ENCODE results near the gene ACAP1. TPM values are rescaled to one million over a fixed set of nuclear protein-coding genes. Genes with fewer than 3 reads are reported as not detected.

Gene ACAP1
- total RNA-seq, 1 donor from 2014 or later, result 23.2 TPM

- DNase-seq (no peak), ATAC-seq (no peak)
- H3K36me3 ChIP-seq, result peaks cover 48% of the 10 kb centered on the region
- peaks cover 10% of the 10 kb centered on the region for H3K4me1 ChIP-seq
- no peaks in the 10 kb centered on the region for H3K27me3 ChIP-seq
- no peak overlapping the region for H3K4me3 ChIP-seq
- no peaks in the 10 kb centered on the region for H3K9me3 ChIP-seq
- TF ChIP-seq CTCF (IDR thresholded peaks at IDR 0.05), result no peak
- intact Hi-C loops (cut with DNase I), result no loop called here
- H3K27ac ChIP-seq, result no peak overlapping the region
Measured at GRCh38 chr17:7324438-7324779, 11.9 kb upstream of the ACAP1 start.

- TF ChIP-seq CTCF (IDR thresholded peaks at IDR 0.05), result no peak
- DNase-seq (no peak), ATAC-seq (no peak)
- Histone ChIP-seq H3K36me3 (peaks cover 47% of the 10 kb centered on the region), H3K27me3 (no peaks in the 10 kb centered on the region), H3K4me3 (no peak overlapping the region), H3K9me3 (no peaks in the 10 kb centered on the region), H3K4me1 (peaks cover 10% of the 10 kb centered on the region), H3K27ac (no peak overlapping the region)
- intact Hi-C loops (cut with DNase I), result no loop called here
Measured at GRCh38 chr17:7325031-7325528, 11.2 kb upstream of the ACAP1 start.

- no peaks in the 10 kb centered on the region for H3K27me3 ChIP-seq
- DNase-seq (no peak), ATAC-seq (no peak)
- H3K27ac ChIP-seq, result no peak overlapping the region
- peaks cover 36% of the 10 kb centered on the region for H3K36me3 ChIP-seq
- intact Hi-C loops (cut with DNase I), result no loop called here
- no peaks in the 10 kb centered on the region for H3K9me3 ChIP-seq
- peaks cover 15% of the 10 kb centered on the region for H3K4me1 ChIP-seq
- no peak overlapping the region for H3K4me3 ChIP-seq
- no peak for TF ChIP-seq CTCF (IDR thresholded peaks at IDR 0.05)
Measured at GRCh38 chr17:7326186-7326585, 10.1 kb upstream of the ACAP1 start.

- TF ChIP-seq CTCF (IDR thresholded peaks at IDR 0.05), result no peak
- DNase-seq, result no peak
- H3K4me3 ChIP-seq, result no peak overlapping the region
- intact Hi-C loops (cut with DNase I), result no loop called here
- H3K36me3 ChIP-seq, result peaks cover 27% of the 10 kb centered on the region
- H3K27ac ChIP-seq, result no peak overlapping the region
- H3K9me3 ChIP-seq, result no peaks in the 10 kb centered on the region
- H3K4me1 ChIP-seq, result peaks cover 15% of the 10 kb centered on the region
- H3K27me3 ChIP-seq, result no peaks in the 10 kb centered on the region
- no peak for ATAC-seq
Measured at GRCh38 chr17:7327056-7327455, 9.3 kb upstream of the ACAP1 start.

GRCh38 chr17:7327501-7327900 lies 8.8 kb upstream of the ACAP1 start:
- Histone ChIP-seq H3K27me3 (no peaks in the 10 kb centered on the region), H3K36me3 (peaks cover 23% of the 10 kb centered on the region), H3K4me1 (peaks cover 15% of the 10 kb centered on the region), H3K27ac (no peak overlapping the region), H3K4me3 (no peak overlapping the region), H3K9me3 (no peaks in the 10 kb centered on the region)
- no peak for ATAC-seq
- DNase-seq, result no peak
- intact Hi-C loops (cut with DNase I), result no loop called here
- TF ChIP-seq CTCF (IDR thresholded peaks at IDR 0.05), result no peak

GRCh38 chr17:7328009-7328408 lies 8.3 kb upstream of the ACAP1 start:
- peaks cover 15% of the 10 kb centered on the region for H3K4me1 ChIP-seq
- no peak overlapping the region for H3K4me3 ChIP-seq
- no peaks in the 10 kb centered on the region for H3K27me3 ChIP-seq
- no peak for ATAC-seq
- no peak overlapping the region for H3K27ac ChIP-seq
- H3K9me3 ChIP-seq, result no peaks in the 10 kb centered on the region
- peaks cover 18% of the 10 kb centered on the region for H3K36me3 ChIP-seq
- no peak for TF ChIP-seq CTCF (IDR thresholded peaks at IDR 0.05)
- DNase-seq, result no peak
- intact Hi-C loops (cut with DNase I), result no loop called here
